Stimulated activated naive CD8-positive, alpha-beta T cell treated with anti-CD3 and anti-CD28 coated beads, Interleukin-15, Interleukin-2, amounts not matched to agents 100 U/mL and 50 U/mL, for 24 hours (primary cell): ENCODE results near the gene PSMB7.
A peak's percentile ranks its signal among the peaks of the same experiment; 100 is the strongest.

ENCODE experiments used
- ATAC-seq: fragments of 150-1000 bp; cut with Tn5 transposase; one replicate; pipeline ENCODE4 v1.10.0; 2021
- DNase-seq: peaks from one replicate; pipeline ENCODE4 v3.0.0; 2021

PSMB7 gene

GRCh38 chr9:124325816-124326215 lies 89.4 kb downstream of the PSMB7 start:
- DNase-seq, result no peak
- no peak for ATAC-seq

GRCh38 chr9:124323904-124324303 lies 91.3 kb downstream of the PSMB7 start:
- no peak for ATAC-seq
- DNase-seq, result no peak

- no peak for ATAC-seq
- no peak for DNase-seq
Measured at GRCh38 chr9:124322618-124323432, 92.4 kb downstream of the PSMB7 start.

GRCh38 chr9:124321935-124322334 lies 93.3 kb downstream of the PSMB7 start:
- DNase-seq (no peak), ATAC-seq (no peak)

- DNase-seq (no peak), ATAC-seq (no peak)
Measured at GRCh38 chr9:124321416-124321815, 93.8 kb downstream of the PSMB7 start.

GRCh38 chr9:124320062-124320973 lies 94.9 kb downstream of the PSMB7 start:
- no peak for ATAC-seq

GRCh38 chr9:124315882-124316281 lies 99.4 kb downstream of the PSMB7 start:
- DNase-seq, result no peak
- ATAC-seq, result no peak

More at GRCh38 chr9:124320062-124320973, 94.9 kb downstream of the PSMB7 start:
- DNase-seq, result peak; percentile 72

GRCh38 chr9:124313940-124314339 lies 101.3 kb downstream of the PSMB7 start:
- ATAC-seq (no peak), DNase-seq (no peak)

- DNase-seq, result no peak
- no peak for ATAC-seq
Measured at GRCh38 chr9:124312290-124313265, 102.7 kb downstream of the PSMB7 start.

GRCh38 chr9:124311283-124311682 lies 104.0 kb downstream of the PSMB7 start:
- DNase-seq, result no peak
- no peak for ATAC-seq

GRCh38 chr9:124309667-124310084 lies 105.6 kb downstream of the PSMB7 start:
- DNase-seq (no peak), ATAC-seq (no peak)

- DNase-seq, result no peak
- ATAC-seq, result no peak
Measured at GRCh38 chr9:124308606-124309491, 106.4 kb downstream of the PSMB7 start.

- DNase-seq (no peak), ATAC-seq (no peak)
Measured at GRCh38 chr9:124307379-124308030, 107.7 kb downstream of the PSMB7 start.

GRCh38 chr9:124306098-124306735 lies 109.0 kb downstream of the PSMB7 start:
- DNase-seq (no peak), ATAC-seq (no peak)

- ATAC-seq (no peak), DNase-seq (no peak)
Measured at GRCh38 chr9:124304285-124304684, 111.0 kb downstream of the PSMB7 start.

- DNase-seq (no peak), ATAC-seq (no peak)
Measured at GRCh38 chr9:124303762-124304161, 111.5 kb downstream of the PSMB7 start.
